ENCODE measurements around the gene PHACTR2. TPM values are rescaled to one million over a fixed set of nuclear protein-coding genes. Genes with fewer than 3 reads are reported as not detected.
"Not testable (repeated sequence)": the region's sequence is repeated elsewhere in the genome, so short reads cannot be mapped to it uniquely, and the experiment has no call there.

PHACTR2 gene
- total RNA-seq, 2 experiments from 2014 or later: 10.7 to 12.2 TPM

DNA sequence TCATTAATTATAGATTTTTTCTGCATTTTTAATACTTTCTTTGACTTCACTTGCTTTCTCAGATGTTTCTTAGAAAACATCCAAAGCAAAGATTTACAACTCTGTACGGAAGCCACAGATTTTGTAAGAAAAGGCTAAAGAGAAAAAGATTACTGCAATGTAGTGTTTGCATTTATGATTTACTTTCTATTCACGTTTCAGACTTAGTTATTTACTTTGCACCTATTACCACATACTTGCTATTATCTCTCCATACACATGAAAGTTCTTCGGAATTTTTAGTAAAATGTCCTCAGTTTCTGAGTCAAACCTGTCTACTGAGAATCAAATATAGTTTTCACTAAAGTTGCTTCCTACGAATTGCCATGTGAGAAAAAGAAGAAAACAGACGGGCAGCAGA lies 22.2 kb upstream of the PHACTR2 start:
- DNase-seq: no peak
- intact Hi-C loops (cut with micrococcal nuclease): no loop called here
- no peaks in the 10 kb centered on the region for H3K27me3 Mint-ChIP-seq (ENCODE audit: low read depth)
- H3K4me1 Mint-ChIP-seq (ENCODE audit: low read depth): no peaks in the 10 kb centered on the region
- H3K36me3 Mint-ChIP-seq (ENCODE audit: low read depth): peaks cover 6% of the 10 kb centered on the region
- H3K27ac Mint-ChIP-seq: no peak overlapping the region
- peaks cover 17% of the 10 kb centered on the region for H3K9me3 Mint-ChIP-seq
- CTCF ChIA-PET: no interaction called here
- H3K4me3 Mint-ChIP-seq: no peak overlapping the region

DNA sequence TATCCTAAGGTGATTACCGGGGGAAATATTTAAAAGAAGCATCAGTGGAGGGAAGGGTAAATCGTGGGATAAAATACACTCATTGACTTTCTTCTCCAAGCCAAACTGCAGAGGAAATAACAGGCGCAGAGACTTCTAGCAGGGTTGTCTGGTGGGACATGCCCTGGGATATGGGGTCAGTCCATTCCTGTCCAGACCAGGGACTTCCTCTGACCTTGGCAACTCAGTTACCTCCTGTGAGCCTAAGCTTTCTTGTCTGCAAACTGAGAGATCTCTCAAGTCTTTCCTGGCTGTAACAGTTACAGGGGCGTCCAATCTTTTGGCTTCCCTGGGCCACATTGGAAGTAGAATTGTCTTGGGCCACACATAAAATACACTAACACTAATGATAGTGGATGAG lies 21.7 kb upstream of the PHACTR2 start:
- Mint-ChIP-seq H3K27me3 (ENCODE audit: low read depth) (no peaks in the 10 kb centered on the region), H3K4me3 (no peak overlapping the region), H3K4me1 (ENCODE audit: low read depth) (no peaks in the 10 kb centered on the region), H3K36me3 (ENCODE audit: low read depth) (peaks cover 6% of the 10 kb centered on the region), H3K27ac (no peak overlapping the region), H3K9me3 (peaks cover 19% of the 10 kb centered on the region)
- DNase-seq: no peak
- CTCF ChIA-PET: no interaction called here
- intact Hi-C loops (cut with micrococcal nuclease): no loop called here

DNA sequence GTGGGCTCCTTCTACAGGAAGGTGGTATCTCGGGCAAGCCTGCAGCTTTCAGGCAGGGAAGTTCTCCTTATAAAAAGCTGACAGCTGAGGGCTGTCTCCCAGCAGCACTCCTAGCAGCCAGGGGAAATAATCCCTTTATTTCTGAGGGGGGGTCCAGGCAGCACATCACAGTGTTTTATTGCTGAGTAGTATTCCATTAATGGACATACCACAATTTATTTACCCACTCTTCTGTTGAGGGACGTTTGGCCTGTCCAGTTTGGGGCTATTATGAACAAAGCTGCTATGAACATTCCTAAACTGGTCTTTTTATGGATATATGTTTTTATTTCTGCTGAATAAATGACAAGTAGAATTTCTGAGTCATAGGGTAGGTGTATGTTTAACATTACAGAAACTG lies 20.0 kb upstream of the PHACTR2 start:
- no peaks in the 10 kb centered on the region for H3K4me1 Mint-ChIP-seq (ENCODE audit: low read depth)
- H3K36me3 Mint-ChIP-seq (ENCODE audit: low read depth): peaks cover 6% of the 10 kb centered on the region
- H3K27me3 Mint-ChIP-seq (ENCODE audit: low read depth): no peaks in the 10 kb centered on the region
- intact Hi-C loops (cut with micrococcal nuclease): no loop called here
- H3K27ac Mint-ChIP-seq: no peak overlapping the region
- CTCF ChIA-PET: no interaction called here
- peaks cover 20% of the 10 kb centered on the region for H3K9me3 Mint-ChIP-seq
- DNase-seq: no peak
- H3K4me3 Mint-ChIP-seq: no peak overlapping the region

DNA sequence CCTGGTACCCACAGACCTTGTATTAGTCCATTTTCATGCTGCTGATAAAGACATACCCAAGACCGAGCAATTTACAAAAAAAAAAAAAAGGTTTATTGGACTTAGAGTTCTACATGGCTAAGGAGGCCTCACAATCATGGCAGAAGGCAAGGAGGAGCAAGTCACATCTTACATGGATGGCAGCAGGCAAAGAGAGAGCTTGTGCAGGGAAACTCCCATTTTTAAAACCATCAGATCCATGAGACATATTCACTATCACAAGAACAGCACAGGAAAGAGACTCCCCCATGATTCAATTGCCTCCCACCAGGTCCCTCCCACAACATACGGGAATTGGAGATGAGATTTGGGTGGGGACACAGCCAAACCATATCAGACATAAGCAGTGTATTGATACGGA lies 17.6 kb upstream of the PHACTR2 start:
- H3K27me3 Mint-ChIP-seq (ENCODE audit: low read depth); H3K36me3 Mint-ChIP-seq (ENCODE audit: low read depth); intact Hi-C loops (cut with micrococcal nuclease); H3K27ac Mint-ChIP-seq; DNase-seq; H3K4me1 Mint-ChIP-seq (ENCODE audit: low read depth); H3K4me3 Mint-ChIP-seq: not testable (repeated sequence)
- peaks cover 29% of the 10 kb centered on the region for H3K9me3 Mint-ChIP-seq
- CTCF ChIA-PET: interaction anchor here (0.6 to 1.0 kb wide), 2 partner anchors 85 to 682 kb away, joined by 3 read pairs; no protein-coding TSS in a partner anchor

DNA sequence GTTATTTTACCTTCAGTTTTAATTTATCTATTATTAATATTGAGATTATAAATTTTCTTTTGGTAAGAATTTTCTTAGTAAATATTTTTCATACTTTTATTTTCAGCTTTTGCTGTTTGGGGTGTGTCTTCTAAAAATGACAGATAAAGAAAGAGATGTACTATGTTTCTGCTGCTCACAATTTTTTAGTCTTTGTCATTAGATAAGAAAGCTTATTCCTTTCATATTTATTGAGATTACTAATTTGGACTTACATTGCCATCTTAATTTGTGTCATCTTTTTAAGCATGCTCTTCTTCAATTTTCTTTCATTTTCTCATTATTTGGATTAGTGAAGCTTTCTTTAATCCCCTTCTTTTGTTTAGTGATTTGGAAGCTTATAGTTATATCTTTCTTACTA lies 13.6 kb upstream of the PHACTR2 start:
- Mint-ChIP-seq H3K27me3 (ENCODE audit: low read depth) (no peaks in the 10 kb centered on the region), H3K4me1 (ENCODE audit: low read depth) (no peaks in the 10 kb centered on the region), H3K36me3 (ENCODE audit: low read depth) (peaks cover 15% of the 10 kb centered on the region), H3K9me3 (peaks cover 54% of the 10 kb centered on the region), H3K27ac (no peak overlapping the region), H3K4me3 (no peak overlapping the region)
- CTCF ChIA-PET: no interaction called here
- no peak for DNase-seq
- intact Hi-C loops (cut with micrococcal nuclease): no loop called here

DNA sequence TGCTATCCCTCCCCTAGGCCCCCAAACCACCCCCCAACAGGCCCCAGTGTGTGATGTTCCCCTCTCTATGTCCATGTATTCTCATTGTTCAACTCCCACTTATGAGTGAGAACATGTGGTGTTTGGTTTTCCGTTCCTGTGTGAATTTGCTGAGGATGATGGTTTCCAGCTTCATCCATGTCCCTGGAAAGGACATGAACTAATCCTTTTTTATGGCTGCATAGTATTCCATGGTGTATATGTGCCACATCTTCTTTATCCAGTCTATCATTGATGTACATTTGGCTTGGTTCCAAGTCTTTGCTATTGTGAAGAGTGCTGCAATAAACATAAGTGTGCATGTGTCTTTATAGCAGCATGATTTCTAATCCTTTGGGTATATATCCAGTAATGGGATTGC lies 11.8 kb upstream of the PHACTR2 start:
- DNase-seq; H3K27me3 Mint-ChIP-seq (ENCODE audit: low read depth); H3K4me1 Mint-ChIP-seq (ENCODE audit: low read depth); CTCF ChIA-PET; H3K4me3 Mint-ChIP-seq; H3K27ac Mint-ChIP-seq; intact Hi-C loops (cut with micrococcal nuclease): not testable (repeated sequence)
- peaks cover 47% of the 10 kb centered on the region for H3K9me3 Mint-ChIP-seq
- H3K36me3 Mint-ChIP-seq (ENCODE audit: low read depth): peaks cover 10% of the 10 kb centered on the region

DNA sequence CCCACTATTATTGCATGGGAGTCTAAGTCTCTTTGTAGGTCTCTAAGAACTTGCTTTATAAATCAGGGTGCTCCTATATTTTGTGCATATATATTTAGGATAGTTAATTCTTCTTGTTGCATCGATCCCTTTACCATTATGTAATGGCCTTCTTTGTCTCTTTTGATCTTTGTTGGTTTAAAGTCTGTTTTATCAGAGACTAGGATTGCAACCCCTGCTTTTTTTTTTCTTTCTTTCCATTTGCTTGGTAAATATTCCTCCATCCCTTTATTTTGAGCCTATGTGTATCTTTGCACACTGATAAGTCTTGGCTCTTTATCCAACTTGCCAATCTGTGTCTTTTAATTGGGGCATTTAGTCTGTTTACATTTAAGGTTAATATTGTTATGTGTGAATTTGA lies 8.3 kb upstream of the PHACTR2 start:
- H3K4me3 Mint-ChIP-seq; H3K4me1 Mint-ChIP-seq (ENCODE audit: low read depth); DNase-seq; H3K27ac Mint-ChIP-seq; intact Hi-C loops (cut with micrococcal nuclease); H3K27me3 Mint-ChIP-seq (ENCODE audit: low read depth); CTCF ChIA-PET; H3K36me3 Mint-ChIP-seq (ENCODE audit: low read depth): not testable (repeated sequence)
- peaks cover 40% of the 10 kb centered on the region for H3K9me3 Mint-ChIP-seq

DNA sequence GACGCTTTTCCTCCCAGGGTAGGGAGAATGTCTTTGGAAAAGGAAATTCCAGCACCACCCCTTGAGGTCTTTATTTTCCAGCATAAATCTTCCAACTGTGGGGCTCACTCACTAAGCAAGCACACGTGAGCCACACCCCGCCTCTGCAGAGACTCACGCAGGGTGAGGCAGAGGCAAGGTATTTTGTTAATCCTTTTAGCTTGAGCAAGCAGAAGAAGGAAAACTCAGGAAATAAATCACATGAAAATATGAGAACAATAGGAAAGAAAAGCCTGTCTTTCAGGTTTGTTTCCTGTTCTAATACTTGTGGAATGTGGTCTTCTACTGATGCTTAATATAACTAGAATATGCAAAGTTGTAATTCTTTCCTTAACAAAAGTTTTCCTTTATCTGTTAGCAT lies 4.1 kb upstream of the PHACTR2 start:
- intact Hi-C loops (cut with micrococcal nuclease): no loop called here
- no peak for DNase-seq
- H3K4me3 Mint-ChIP-seq: no peak overlapping the region
- peaks cover 3% of the 10 kb centered on the region for H3K27me3 Mint-ChIP-seq (ENCODE audit: low read depth)
- H3K27ac Mint-ChIP-seq: no peak overlapping the region
- peaks cover 7% of the 10 kb centered on the region for H3K9me3 Mint-ChIP-seq
- CTCF ChIA-PET: no interaction called here
- peaks cover 3% of the 10 kb centered on the region for H3K4me1 Mint-ChIP-seq (ENCODE audit: low read depth)
- H3K36me3 Mint-ChIP-seq (ENCODE audit: low read depth): peaks cover 1% of the 10 kb centered on the region

DNA sequence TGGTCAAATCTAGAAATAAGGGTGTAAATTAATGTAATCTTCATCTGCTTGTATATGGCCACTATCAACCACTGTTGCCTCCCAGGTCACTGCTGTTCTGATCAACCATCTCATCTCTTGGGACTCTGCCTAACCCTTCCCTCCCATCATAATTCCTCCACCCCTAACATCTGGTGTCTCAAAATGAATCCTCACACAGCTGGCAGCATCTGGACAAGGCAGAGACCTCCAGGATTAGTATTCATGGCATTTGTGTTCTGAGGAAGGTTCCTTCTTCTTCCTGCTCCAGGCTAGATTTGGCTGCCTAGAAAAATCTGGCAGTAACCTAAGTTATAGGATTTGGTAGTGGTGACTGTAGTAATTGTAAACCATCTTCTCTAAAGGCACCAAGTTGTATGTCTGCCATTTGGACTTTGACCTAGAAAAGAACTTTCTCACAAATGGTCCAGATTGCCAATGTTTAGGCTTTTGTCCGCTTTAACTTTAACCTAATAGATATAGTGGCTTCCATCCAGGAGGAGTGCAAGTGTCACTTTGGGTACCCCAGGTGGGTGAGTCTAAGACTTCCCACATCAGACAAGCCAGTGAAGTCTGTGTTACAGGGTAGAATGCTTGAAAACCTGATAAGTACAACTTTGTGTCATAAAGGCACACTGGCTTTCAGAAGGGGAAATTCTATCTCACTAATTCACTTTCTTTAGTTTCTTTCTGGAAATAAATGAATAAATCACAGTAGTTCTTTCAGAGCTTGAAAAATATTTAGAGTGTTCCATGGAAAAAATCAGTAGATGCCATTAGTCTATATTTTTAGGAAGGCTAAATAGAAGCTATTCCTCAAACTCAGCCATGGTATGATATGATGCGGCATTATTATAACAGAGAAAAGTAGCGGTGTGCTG lies 3.0 kb upstream of the PHACTR2 start:
- peaks cover 1% of the 10 kb centered on the region for H3K36me3 Mint-ChIP-seq (ENCODE audit: low read depth)
- no peak overlapping the region for H3K27ac Mint-ChIP-seq
- no peak overlapping the region for H3K4me3 Mint-ChIP-seq
- H3K27me3 Mint-ChIP-seq (ENCODE audit: low read depth): peaks cover 4% of the 10 kb centered on the region
- peaks cover 2% of the 10 kb centered on the region for H3K9me3 Mint-ChIP-seq
- peaks cover 7% of the 10 kb centered on the region for H3K4me1 Mint-ChIP-seq (ENCODE audit: low read depth)
- DNase-seq: no peak
- CTCF ChIA-PET: no interaction called here
- intact Hi-C loops (cut with micrococcal nuclease): loop anchor here (5.0 kb wide), 2 partner anchors 97 to 133 kb away; no protein-coding TSS in a partner anchor

DNA sequence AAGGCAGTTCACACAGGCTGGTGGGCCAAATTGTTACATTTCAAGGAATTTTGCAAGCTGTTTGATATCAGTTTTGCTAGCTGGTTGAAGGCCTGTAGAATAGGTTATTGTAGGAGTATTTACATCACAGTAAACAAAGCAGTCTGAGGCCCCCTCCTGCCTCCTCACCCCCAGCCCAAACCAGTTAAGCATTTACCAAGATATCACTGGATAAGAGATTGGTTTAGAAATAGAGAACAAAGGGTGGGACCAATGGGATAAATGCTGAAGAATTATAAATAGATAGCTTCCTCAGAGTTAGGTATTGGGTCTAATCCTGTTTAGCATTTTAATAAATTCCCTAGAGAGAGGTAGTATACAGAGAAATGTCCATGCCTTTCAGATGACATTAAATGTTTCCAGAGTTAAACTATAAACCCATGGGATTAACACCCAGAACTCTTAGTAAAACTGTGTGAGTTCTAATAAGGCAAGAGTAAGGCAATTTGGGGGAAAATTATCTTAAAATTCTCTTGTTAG lies 2.3 kb upstream of the PHACTR2 start:
- Mint-ChIP-seq H3K27me3 (ENCODE audit: low read depth) (peaks cover 7% of the 10 kb centered on the region), H3K4me3 (no peak overlapping the region), H3K27ac (no peak overlapping the region), H3K4me1 (ENCODE audit: low read depth) (peaks cover 7% of the 10 kb centered on the region), H3K36me3 (ENCODE audit: low read depth) (no peaks in the 10 kb centered on the region), H3K9me3 (peaks cover under 1% of the 10 kb centered on the region)
- no peak for DNase-seq
- CTCF ChIA-PET: no interaction called here
- intact Hi-C loops (cut with micrococcal nuclease): loop anchor here (5.0 kb wide), 2 partner anchors 98 to 132 kb away; no protein-coding TSS in a partner anchor

DNA sequence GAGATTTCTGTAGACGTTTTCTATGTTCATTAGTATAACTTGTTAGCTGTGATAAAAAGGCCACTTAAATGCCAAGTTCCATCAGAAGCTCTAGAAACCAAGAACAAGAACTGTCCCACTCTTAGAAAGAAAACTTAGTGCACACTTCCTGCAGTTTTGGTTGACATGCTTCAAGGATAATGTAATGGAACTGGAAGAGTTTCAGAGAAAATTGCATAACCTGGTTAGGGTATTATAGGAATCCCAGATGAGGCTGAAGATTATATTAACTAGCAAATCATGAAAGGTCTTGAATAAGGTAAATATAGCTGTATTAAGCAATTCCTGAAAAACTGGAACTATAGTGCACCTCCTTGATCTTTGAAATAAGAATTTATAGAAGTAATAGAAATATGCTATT lies 1.8 kb upstream of the PHACTR2 start:
- CTCF ChIA-PET: no interaction called here
- Mint-ChIP-seq H3K27ac (no peak overlapping the region), H3K4me3 (no peak overlapping the region), H3K9me3 (no peaks in the 10 kb centered on the region), H3K4me1 (ENCODE audit: low read depth) (peaks cover 10% of the 10 kb centered on the region), H3K36me3 (ENCODE audit: low read depth) (no peaks in the 10 kb centered on the region), H3K27me3 (ENCODE audit: low read depth) (peaks cover 7% of the 10 kb centered on the region)
- intact Hi-C loops (cut with micrococcal nuclease): loop anchor here (5.0 kb wide), 2 partner anchors 99 to 131 kb away; no protein-coding TSS in a partner anchor
- no peak for DNase-seq

DNA sequence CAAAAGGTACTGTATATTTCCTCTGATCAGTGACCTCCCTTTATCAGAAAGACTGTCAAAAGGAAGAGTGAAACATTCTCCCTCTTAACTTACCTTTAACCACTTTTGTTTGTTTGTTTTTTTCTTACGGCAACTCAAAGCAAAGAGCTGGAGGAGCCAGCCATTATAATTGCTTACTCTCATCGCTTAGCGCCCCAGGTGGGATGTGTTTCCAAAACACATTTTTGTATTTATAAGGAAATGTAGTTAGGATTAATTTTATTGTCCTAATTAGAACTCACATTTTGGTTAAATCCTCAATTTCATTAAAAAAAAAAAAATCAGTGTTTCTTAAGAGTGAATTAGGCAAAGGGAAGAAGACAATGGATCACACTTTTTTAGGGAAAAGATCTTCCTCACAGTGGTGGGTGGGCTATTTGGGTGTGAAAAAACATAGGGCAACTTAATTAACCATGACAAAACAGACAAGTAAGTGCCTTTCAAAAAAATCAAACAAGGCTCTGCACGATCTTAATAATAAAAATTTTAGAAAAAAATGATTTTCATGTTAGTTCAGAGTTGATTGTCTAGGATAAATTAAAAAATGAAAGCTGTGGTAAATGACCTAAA lies 1.2 kb upstream of the PHACTR2 start:
- H3K36me3 Mint-ChIP-seq (ENCODE audit: low read depth): no peaks in the 10 kb centered on the region
- no peak overlapping the region for H3K27ac Mint-ChIP-seq
- H3K9me3 Mint-ChIP-seq: no peaks in the 10 kb centered on the region
- H3K4me1 Mint-ChIP-seq (ENCODE audit: low read depth): peaks cover 12% of the 10 kb centered on the region
- no peak overlapping the region for H3K4me3 Mint-ChIP-seq
- CTCF ChIA-PET: interaction anchor here (0.6 kb wide), 1 partner anchor 99 kb away, joined by 3 read pairs; no protein-coding TSS in a partner anchor
- intact Hi-C loops (cut with micrococcal nuclease): loop anchor here (5.0 kb wide), 2 partner anchors 99 to 131 kb away; no protein-coding TSS in a partner anchor
- no peak for DNase-seq
- H3K27me3 Mint-ChIP-seq (ENCODE audit: low read depth): peaks cover 7% of the 10 kb centered on the region

DNA sequence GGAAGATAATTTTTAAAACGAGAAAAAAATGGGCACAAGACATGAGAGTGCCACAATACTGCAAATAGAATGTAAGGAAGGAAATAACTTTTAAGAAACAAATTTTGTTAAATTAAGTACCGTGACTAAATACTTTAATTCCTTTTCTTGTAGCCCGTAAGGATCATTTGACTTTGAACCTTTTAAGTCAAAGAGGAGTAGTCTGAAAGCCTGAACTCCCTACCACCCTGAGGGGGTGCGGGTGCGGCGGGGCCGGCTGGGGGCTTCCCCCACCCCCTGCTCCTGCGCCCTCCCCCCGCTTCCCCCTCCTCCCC lies 231 bp upstream of the PHACTR2 start:
- Mint-ChIP-seq H3K36me3 (ENCODE audit: low read depth) (no peaks in the 10 kb centered on the region), H3K27ac (no peak overlapping the region), H3K27me3 (ENCODE audit: low read depth) (peaks cover 7% of the 10 kb centered on the region), H3K4me3 (no peak overlapping the region), H3K4me1 (ENCODE audit: low read depth) (peaks cover 12% of the 10 kb centered on the region), H3K9me3 (no peaks in the 10 kb centered on the region)
- intact Hi-C loops (cut with micrococcal nuclease): loop anchor here (5.0 kb wide), 2 partner anchors 100 to 130 kb away; no protein-coding TSS in a partner anchor
- DNase-seq: no peak
- CTCF ChIA-PET: no interaction called here
